ENCODE results near the gene GAL3ST2.
"Not testable (repeated sequence)": the region's sequence is repeated elsewhere in the genome, so short reads cannot be mapped to it uniquely, and the experiment has no call there.

GAL3ST2 gene

DNA sequence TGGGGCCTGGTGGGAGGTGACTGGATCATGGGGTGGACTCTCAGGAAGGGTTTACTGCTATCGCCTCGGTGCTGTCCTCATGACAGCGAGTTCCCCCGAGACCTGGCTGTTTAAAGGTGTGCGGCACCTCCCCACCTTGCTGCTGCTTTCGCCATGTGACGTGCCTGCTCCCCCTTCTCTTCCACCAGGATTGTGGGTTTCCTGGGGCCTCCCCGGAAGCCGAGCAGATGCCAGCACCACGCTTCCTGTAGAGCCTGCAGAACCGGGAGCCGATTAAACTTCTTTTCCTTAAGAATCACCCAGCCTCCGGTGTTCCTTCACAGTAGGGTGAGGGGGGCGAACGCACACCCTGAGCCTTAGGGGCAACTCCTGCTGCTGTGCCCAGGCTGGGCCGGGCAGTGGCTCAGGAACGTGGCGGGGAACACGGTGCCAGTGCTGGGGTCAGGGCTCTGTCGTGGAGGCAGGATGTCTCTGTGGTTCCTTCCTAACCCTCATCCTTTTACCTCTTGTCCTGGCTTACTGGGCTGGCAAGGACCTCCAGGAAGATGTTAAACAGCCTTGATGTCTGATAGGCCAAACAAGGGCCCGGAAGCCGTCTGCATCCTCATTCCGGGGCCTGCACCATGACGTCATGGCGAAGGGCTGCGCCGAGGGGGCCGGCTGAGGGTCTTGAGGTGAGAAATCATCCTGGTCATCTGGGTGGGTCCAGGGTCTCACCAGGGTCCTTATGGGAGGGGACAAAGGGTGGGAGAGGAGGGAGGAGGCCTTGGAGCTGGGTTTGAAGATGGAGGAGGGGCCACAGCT is 45.0 kb downstream of the GAL3ST2 start:
- no peak overlapping the region for H3K4me3 ChIP-seq (replicated peaks; ENCODE audit: low read depth, low read length)
- DNase-seq (ENCODE audit: extremely low read depth, insufficient read length): no peak
- TF ChIP-seq, protein P1, sequence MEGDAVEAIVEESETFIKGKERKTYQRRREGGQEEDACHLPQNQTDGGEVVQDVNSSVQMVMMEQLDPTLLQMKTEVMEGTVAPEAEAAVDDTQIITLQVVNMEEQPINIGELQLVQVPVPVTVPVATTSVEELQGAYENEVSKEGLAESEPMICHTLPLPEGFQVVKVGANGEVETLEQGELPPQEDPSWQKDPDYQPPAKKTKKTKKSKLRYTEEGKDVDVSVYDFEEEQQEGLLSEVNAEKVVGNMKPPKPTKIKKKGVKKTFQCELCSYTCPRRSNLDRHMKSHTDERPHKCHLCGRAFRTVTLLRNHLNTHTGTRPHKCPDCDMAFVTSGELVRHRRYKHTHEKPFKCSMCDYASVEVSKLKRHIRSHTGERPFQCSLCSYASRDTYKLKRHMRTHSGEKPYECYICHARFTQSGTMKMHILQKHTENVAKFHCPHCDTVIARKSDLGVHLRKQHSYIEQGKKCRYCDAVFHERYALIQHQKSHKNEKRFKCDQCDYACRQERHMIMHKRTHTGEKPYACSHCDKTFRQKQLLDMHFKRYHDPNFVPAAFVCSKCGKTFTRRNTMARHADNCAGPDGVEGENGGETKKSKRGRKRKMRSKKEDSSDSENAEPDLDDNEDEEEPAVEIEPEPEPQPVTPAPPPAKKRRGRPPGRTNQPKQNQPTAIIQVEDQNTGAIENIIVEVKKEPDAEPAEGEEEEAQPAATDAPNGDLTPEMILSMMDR (IDR thresholded peaks at IDR 0.05; ENCODE audit: insufficient read depth, low read length, poor library complexity, severe bottlenecking): no peak
- H3K36me3 ChIP-seq (ENCODE audit: control insufficient read depth, insufficient read depth, low read length): no peaks in the 10 kb centered on the region
- no peaks in the 10 kb centered on the region for H3K27me3 ChIP-seq (replicated peaks; ENCODE audit: control insufficient read depth, insufficient read depth, low read length)

DNA sequence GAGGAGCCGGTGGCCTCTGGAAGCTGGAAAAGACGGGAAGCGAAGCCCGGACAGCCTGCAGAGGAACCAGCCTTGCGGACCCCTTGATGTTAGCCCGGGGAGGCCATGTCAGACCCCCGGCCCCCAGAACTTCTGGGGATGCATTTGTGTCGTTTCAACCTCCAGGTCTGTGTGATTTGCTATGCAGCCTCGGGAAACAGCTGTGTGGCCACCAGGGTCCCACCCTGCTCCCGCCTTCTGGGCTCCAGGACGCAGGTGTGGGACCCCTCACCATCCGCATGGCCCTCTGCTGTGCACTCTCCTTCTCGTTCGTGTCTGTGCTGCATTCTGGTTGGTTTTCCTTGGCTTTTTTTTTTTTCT is 45.6 kb downstream of the GAL3ST2 start:
- no peak for DNase-seq (ENCODE audit: extremely low read depth, insufficient read length)
- no peaks in the 10 kb centered on the region for H3K36me3 ChIP-seq (ENCODE audit: control insufficient read depth, insufficient read depth, low read length)
- TF ChIP-seq, protein P1 (IDR thresholded peaks at IDR 0.05; ENCODE audit: insufficient read depth, low read length, poor library complexity, severe bottlenecking): no peak
- H3K27me3 ChIP-seq (replicated peaks; ENCODE audit: control insufficient read depth, insufficient read depth, low read length): no peaks in the 10 kb centered on the region
- H3K4me3 ChIP-seq (replicated peaks; ENCODE audit: low read depth, low read length): no peak overlapping the region

DNA sequence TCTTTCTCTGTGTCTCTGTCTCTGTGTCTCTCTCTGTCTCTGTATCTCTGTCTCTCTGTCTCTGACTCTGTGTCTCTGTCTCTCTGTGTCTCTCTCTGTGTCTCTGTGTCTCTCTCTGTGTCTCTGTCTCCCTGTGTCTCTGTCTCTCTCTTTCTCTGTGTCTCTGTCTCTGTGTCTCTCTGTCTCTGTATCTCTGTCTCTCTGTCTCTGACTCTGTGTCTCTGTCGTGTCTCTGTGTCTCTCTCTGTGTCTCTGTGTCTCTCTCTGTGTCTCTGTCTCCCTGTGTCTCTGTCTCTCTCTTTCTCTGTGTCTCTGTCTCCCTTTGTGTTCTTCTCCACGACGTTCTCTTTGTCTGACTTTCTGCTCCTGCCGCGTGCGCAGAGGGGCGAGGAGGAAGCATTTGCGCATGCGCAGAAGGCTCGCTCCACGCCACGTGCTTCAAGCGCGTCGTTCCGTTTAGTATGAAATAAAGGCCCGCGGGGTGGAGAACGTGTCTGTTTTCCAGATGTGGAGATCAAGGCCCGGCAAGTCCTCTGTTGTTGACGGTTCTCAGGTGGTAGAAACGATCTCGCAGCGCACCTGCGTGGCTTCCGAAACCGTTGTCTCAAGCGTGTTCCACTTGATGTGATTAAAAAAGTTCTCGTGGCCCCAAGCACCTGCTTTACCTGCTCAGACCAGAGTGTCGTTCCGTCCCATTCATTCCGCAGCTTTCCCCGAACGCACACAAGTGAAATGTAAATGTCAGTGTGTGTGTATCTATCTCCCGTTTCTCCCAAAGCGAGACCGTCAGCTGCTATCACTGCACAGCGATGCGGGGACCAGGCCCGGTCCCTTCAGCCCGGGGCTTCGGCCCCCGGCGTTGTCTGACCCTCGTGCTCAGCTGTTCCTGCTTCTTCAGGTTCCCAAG is 47.2 kb downstream of the GAL3ST2 start:
- not testable (repeated sequence) for H3K4me3 ChIP-seq (replicated peaks; ENCODE audit: low read depth, low read length); H3K27me3 ChIP-seq (replicated peaks; ENCODE audit: control insufficient read depth, insufficient read depth, low read length); H3K36me3 ChIP-seq (ENCODE audit: control insufficient read depth, insufficient read depth, low read length); DNase-seq (ENCODE audit: extremely low read depth, insufficient read length)

DNA sequence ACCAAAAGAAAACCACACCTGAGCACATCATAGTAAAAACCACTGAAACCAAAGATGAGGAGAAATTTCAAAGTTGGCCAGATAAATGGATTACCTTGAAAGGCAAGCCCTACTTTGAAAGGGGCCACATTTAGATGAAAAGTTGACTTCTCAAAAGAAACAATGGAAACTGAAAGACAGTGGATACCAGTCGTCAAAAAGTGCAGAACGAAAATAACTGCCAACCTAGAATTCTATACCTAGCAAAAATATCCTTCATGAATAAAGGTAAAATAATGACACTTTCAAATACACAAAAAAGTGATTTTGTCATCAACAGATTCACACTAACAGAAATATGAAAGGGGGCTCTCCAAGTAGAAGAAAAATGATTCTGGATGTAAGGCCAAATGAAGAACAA is 50.8 kb downstream of the GAL3ST2 start:
- H3K27me3 ChIP-seq (replicated peaks; ENCODE audit: control insufficient read depth, insufficient read depth, low read length): no peaks in the 10 kb centered on the region
- no peaks in the 10 kb centered on the region for H3K36me3 ChIP-seq (ENCODE audit: control insufficient read depth, insufficient read depth, low read length)
- no peak overlapping the region for H3K4me3 ChIP-seq (replicated peaks; ENCODE audit: low read depth, low read length)
- TF ChIP-seq, protein P1 (IDR thresholded peaks at IDR 0.05; ENCODE audit: insufficient read depth, low read length, poor library complexity, severe bottlenecking): no peak
- no peak for DNase-seq (ENCODE audit: extremely low read depth, insufficient read length)

DNA sequence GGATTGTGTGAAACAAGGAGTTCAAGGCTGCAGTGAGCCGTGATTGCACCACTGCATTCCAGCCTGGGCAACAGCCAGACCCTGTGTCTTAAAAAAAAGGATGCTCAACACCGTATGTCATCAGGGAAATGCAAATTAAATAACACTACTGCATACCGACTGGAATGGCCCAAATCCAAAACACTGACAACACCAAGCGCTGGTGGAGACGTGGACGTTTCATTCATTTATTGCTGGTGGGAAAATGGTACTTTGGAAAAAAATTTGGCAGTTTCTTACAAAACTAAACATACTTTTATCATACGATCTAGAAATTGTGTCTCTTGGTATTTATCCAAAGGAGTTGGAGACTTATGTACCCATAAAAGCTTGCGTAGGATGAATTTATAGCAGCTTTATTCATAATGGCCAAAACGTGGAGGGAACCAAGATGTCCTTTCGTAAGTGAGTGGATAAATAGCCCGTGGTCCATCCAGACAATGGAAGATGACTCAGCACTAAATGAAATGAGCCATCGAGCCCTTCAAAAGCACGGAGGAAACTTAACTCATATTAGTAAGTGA is 56.6 kb downstream of the GAL3ST2 start:
- DNase-seq (ENCODE audit: extremely low read depth, insufficient read length): no peak
- H3K36me3 ChIP-seq (ENCODE audit: control insufficient read depth, insufficient read depth, low read length): no peaks in the 10 kb centered on the region
- TF ChIP-seq, protein P1 (IDR thresholded peaks at IDR 0.05; ENCODE audit: insufficient read depth, low read length, poor library complexity, severe bottlenecking): no peak
- no peaks in the 10 kb centered on the region for H3K27me3 ChIP-seq (replicated peaks; ENCODE audit: control insufficient read depth, insufficient read depth, low read length)
- H3K4me3 ChIP-seq (replicated peaks; ENCODE audit: low read depth, low read length): no peak overlapping the region

DNA sequence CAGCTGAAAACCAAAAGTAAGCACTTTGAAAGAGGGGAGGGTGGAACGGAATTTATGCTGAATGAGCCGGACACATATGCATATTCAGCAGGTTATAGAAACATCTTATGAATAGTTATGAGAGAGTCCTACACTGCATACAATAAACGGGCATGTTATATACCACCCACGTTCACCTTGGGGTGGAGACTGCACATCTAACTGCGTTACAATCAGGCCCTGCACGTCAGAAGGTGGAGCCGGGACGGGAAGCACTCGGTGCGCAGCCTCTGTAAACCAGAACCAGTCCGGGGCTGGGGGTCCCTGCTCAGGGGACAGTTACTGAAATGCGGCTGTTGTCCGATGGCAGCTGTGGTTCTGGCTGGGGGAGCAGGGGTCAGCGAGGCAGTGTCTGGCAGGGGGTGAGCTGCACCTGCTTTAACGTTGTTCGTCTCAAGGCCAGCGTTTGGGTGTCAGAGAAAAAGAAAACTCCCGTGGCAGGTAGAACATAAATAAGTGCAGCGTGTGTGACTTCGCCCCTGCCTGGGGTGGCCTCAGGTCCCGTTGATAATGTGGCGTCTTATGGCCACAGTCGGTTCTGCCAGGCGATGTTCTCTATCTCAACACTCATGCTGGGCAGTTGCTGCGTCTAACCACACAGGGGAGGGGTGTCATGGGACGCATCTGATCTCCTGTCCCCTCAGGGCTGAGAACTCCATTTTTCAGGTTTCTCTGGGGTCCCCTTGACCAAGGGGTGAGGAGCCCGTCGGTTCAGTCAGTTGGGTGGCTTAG is 57.3 kb downstream of the GAL3ST2 start:
- H3K27me3 ChIP-seq (replicated peaks; ENCODE audit: control insufficient read depth, insufficient read depth, low read length); H3K4me3 ChIP-seq (replicated peaks; ENCODE audit: low read depth, low read length); H3K36me3 ChIP-seq (ENCODE audit: control insufficient read depth, insufficient read depth, low read length); DNase-seq (ENCODE audit: extremely low read depth, insufficient read length): not testable (repeated sequence)
